HUES6 (cell line): ENCODE data around the gene KLHL36.

Experiments used
- H3K27ac ChIP-seq: 2 replicates; pipeline ENCODE4 v1.7.0; 2013; ENCODE audit warnings: low read depth, mild to moderate bottlenecking, low read length, inconsistent platforms
- H3K27me3 ChIP-seq: 2 replicates; pipeline ENCODE4 v1.6.1; 2013; ENCODE audit warnings: low read length; ENCODE audit not compliant: control insufficient read depth, insufficient read depth
- H3K36me3 ChIP-seq: 2 replicates; pipeline ENCODE4 v1.6.1; 2013; ENCODE audit warnings: low read length; ENCODE audit not compliant: control insufficient read depth, insufficient read depth
- H3K4me1 ChIP-seq: 2 replicates; pipeline ENCODE4 v1.6.1; 2013; ENCODE audit warnings: low read length; ENCODE audit not compliant: control insufficient read depth, insufficient read depth
- H3K4me3 ChIP-seq: 2 replicates; pipeline ENCODE4 v1.5.1; 2013; ENCODE audit warnings: low read depth, low read length
- H3K9ac ChIP-seq: one replicate; pipeline ENCODE4 v1.6.1; 2013; ENCODE audit warnings: mild to moderate bottlenecking, low read length
- H3K9me3 ChIP-seq: 2 replicates; pipeline ENCODE4 v1.6.1; 2013; ENCODE audit warnings: low read depth, low read length; ENCODE audit not compliant: control insufficient read depth, insufficient read depth

Gene KLHL36

DNA sequence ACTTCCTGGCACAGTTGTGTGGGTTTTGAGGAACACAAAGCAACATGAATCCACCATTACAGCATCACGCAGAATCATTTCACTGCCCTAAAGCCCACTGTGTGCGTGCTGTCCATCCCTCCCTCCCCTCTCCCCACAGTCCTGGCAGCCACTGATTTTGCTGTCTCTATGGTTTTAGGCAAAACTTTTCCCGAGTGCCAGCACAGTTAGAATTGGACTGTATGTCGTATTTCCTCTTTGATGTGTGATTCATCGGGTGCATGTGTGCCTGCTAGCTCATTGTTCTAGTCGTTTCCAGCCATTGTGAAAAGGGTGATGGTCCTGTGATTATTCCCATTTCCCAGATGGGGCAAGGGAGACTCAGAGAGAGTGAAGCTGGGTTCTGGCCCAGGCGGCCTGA lies 12.7 kb downstream of the KLHL36 start:
- 0 out of 2 replicates have a peak, but pooled peaks cover 5% of the 10 kb centered on the region for H3K4me1 ChIP-seq
- H3K27me3 ChIP-seq: no peaks in the 10 kb centered on the region
- no peaks in the 10 kb centered on the region for H3K9me3 ChIP-seq
- no peak overlapping the region for H3K27ac ChIP-seq
- no peak overlapping the region for H3K9ac ChIP-seq
- peaks cover 66% of the 10 kb centered on the region for H3K36me3 ChIP-seq
- H3K4me3 ChIP-seq: no peak overlapping the region

DNA sequence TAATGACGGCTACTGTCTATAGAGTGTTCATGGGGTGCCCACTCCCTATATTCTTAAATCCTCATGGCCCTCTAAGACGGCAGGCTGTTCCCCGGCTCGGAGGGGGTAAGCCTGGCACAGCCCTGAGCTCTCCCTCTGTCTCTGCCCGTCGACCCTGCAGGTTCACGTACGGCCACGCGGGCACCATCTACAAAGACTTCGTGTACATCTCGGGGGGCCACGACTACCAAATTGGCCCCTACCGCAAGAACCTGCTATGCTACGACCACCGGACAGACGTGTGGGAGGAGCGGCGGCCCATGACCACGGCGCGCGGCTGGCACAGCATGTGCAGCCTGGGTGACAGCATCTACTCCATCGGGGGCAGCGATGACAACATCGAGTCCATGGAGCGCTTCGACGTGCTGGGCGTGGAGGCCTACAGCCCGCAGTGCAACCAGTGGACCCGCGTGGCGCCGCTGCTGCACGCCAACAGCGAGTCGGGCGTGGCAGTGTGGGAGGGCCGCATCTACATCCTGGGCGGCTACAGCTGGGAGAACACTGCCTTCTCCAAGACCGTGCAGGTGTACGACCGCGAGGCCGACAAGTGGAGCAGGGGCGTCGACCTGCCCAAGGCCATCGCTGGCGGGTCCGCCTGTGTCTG lies 13.2 kb downstream of the KLHL36 start:
- Histone ChIP-seq H3K9ac (no peak overlapping the region), H3K27ac (no peak overlapping the region), H3K4me3 (no peak overlapping the region), H3K4me1 (0 out of 2 replicates have a peak, but pooled peaks cover 5% of the 10 kb centered on the region), H3K27me3 (no peaks in the 10 kb centered on the region), H3K9me3 (no peaks in the 10 kb centered on the region), H3K36me3 (peaks cover 65% of the 10 kb centered on the region)

DNA sequence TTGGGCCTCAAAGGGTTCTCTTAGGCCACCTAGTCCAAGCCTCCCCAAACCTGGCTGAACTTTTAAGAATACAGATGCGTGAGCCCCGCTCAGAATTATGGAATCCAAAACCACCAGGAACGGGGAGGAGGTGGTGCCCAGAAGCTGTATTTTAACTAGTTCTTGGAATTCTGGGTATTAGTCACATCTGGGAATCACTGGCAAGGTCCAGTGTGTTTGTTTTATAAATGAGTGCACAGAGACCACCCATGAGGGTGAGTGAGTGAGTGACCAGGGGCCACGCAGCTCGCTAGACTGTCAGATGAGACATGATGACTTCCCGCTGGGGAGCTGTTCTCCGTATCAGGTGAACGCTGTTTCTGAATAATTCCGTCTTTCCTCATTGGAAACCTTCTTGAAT lies 14.2 kb downstream of the KLHL36 start:
- no peak overlapping the region for H3K9ac ChIP-seq
- no peak overlapping the region for H3K27ac ChIP-seq
- no peaks in the 10 kb centered on the region for H3K27me3 ChIP-seq
- H3K4me1 ChIP-seq: peaks cover 11% of the 10 kb centered on the region
- no peak overlapping the region for H3K4me3 ChIP-seq
- peaks cover 56% of the 10 kb centered on the region for H3K36me3 ChIP-seq
- no peaks in the 10 kb centered on the region for H3K9me3 ChIP-seq

GRCh38 chr16:84663433-84664101 lies 15.3 kb downstream of the KLHL36 start:
- Histone ChIP-seq H3K9ac (no peak overlapping the region), H3K36me3 (peaks cover 45% of the 10 kb centered on the region), H3K27ac (no peak overlapping the region), H3K4me1 (peaks cover 21% of the 10 kb centered on the region), H3K4me3 (no peak overlapping the region), H3K27me3 (no peaks in the 10 kb centered on the region), H3K9me3 (no peaks in the 10 kb centered on the region)

DNA sequence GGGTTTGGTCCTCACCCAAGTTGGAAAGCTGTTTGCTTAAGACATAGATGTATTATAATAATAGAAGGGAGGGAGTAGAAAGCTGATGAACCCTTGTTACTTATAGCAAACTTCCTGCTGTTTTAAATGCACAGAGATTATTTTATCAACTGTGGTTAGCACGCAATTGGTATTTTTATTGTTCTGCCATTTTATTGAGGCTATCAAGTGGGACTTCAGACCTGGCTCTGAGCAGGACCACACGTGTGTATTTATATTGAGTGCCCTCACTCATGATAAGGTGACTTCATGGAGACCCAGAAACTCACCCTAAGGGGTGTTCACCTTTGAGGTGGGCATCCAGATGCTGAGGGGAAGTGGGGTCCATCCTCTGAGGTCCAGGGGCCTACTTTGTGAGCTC lies 17.0 kb downstream of the KLHL36 start:
- H3K36me3 ChIP-seq: peaks cover 30% of the 10 kb centered on the region
- H3K4me3 ChIP-seq: no peak overlapping the region
- H3K4me1 ChIP-seq: peaks cover 23% of the 10 kb centered on the region

GRCh38 chr16:84665843-84666242 lies 17.5 kb downstream of the KLHL36 start:
- Histone ChIP-seq H3K9me3 (no peaks in the 10 kb centered on the region), H3K9ac (no peak overlapping the region), H3K27me3 (no peaks in the 10 kb centered on the region), H3K36me3 (peaks cover 26% of the 10 kb centered on the region), H3K4me1 (peaks cover 23% of the 10 kb centered on the region), H3K4me3 (no peak overlapping the region), H3K27ac (no peak overlapping the region)

More for the DNA sequence above, 17.0 kb downstream of the KLHL36 start:
- Histone ChIP-seq H3K9ac (no peak overlapping the region), H3K27ac (no peak overlapping the region), H3K27me3 (no peaks in the 10 kb centered on the region), H3K9me3 (no peaks in the 10 kb centered on the region)

DNA sequence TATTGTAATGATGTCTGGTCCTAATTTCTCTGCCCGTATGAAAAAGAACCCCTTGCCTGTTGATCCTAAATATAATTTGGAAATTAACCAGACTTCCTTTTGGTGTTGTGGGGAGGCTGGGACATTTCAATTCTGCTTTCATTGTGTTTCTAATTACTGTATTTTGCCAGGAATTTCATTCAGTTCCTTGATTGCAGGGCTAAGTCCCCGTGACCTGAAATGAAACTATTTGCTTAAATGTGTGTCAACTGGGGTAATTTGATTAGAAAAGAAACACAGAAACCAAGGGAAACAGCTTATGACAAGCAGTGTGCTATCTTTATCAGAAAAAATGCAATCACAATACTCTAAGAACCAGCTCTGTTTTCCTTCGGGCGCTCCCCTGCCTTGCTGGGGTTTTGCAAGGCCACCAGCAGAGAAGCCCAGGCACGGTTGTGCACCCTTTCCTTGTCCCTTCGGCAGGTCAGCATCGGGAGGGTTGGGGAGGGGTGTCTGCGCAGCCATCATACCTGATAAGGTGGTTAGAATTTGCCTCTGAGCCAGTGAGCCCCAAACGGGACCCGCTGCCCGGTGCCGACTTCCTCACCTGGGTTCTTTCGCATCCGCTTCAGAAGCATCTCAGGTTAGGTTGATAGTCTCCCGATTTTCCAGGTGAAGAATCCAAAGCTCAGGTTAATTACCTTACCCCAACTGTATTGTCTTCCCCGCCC lies 19.4 kb downstream of the KLHL36 start:
- H3K27me3 ChIP-seq: no peaks in the 10 kb centered on the region
- peaks cover 23% of the 10 kb centered on the region for H3K4me1 ChIP-seq
- H3K9me3 ChIP-seq: no peaks in the 10 kb centered on the region
- no peak overlapping the region for H3K4me3 ChIP-seq
- no peak overlapping the region for H3K9ac ChIP-seq
- peaks cover 9% of the 10 kb centered on the region; the same call in 1 of the 2 replicates for H3K36me3 ChIP-seq
- 0 out of 2 replicates have a peak overlapping the region, but pooled peaks have one; percentile 56 for H3K27ac ChIP-seq

GRCh38 chr16:84670063-84670462 lies 21.8 kb downstream of the KLHL36 start:
- no peaks in the 10 kb centered on the region for H3K9me3 ChIP-seq
- peaks cover 18% of the 10 kb centered on the region for H3K4me1 ChIP-seq
- no peak overlapping the region for H3K4me3 ChIP-seq
- no peak overlapping the region for H3K27ac ChIP-seq
- H3K36me3 ChIP-seq: no peaks in the 10 kb centered on the region
- no peak overlapping the region for H3K9ac ChIP-seq
- no peaks in the 10 kb centered on the region for H3K27me3 ChIP-seq

DNA sequence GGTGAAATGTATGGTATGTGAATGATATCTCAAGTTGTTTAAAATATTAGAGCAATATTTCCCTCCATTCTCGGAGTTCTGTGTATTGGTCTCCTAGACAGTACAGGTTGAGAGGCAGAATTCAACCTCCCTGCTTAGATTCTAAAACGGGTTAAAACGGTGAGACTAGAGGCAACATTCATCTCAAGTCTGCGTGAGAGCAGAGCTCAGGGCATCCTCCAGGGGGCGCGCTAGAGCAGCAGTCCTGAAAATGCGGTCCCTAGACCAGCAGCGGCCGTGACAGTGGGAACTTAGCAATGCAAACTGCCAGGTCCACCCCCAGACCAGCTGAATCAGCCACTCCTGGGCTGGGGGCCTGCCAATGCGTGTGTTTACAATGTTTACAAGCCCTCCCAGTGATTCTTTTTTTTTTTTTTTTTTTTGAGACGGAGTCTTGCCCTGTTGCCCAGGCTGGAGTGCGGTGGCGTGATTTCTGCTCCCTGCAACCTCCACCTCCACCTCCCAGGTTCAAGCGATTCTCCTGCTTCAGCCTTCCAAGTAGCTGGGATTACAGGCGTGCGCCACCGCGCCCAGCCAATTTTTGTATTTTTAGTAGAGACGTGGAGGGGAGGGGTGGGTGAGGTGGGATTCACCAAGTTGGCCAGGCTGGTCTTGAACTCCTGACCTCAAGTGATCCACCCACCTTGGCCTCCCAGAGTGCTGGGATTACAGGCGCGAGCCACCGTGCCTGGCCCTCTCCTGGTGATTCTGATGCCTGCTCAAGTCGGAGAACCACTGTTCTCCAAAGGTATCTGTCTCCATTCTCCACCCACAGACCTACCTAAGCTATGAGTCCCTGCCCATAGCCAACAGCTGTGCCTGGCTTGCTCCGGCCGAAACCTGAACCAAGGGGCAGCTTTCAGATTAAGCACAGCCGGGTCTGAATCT lies 24.2 kb downstream of the KLHL36 start:
- H3K9me3 ChIP-seq: no peaks in the 10 kb centered on the region
- H3K4me3 ChIP-seq: no peak overlapping the region
- no peak overlapping the region for H3K27ac ChIP-seq
- no peaks in the 10 kb centered on the region for H3K27me3 ChIP-seq
- no peak overlapping the region for H3K9ac ChIP-seq
- peaks cover 17% of the 10 kb centered on the region for H3K4me1 ChIP-seq
- no peaks in the 10 kb centered on the region for H3K36me3 ChIP-seq

- Histone ChIP-seq H3K4me3 (no peak overlapping the region), H3K27ac (no peak overlapping the region), H3K4me1 (peaks cover 17% of the 10 kb centered on the region), H3K27me3 (no peaks in the 10 kb centered on the region), H3K9me3 (no peaks in the 10 kb centered on the region), H3K9ac (no peak overlapping the region), H3K36me3 (no peaks in the 10 kb centered on the region)
Observed at GRCh38 chr16:84673203-84673535, 24.9 kb downstream of the KLHL36 start.
